HFF-Myc (cell line): ENCODE data around the gene STON2.
"Not testable (repeated sequence)": the region's sequence is repeated elsewhere in the genome, so short reads cannot be mapped to it uniquely, and the experiment has no call there.

Experiments used
- DNase-seq: peaks from one replicate; pipeline ENCODE4 v3.0.0-alpha.2; 2011; ENCODE audit warnings: low read depth; ENCODE audit errors: extremely low read depth
- H3K4me3 ChIP-seq: replicated peaks from 2 replicates; pipeline ENCODE4 v1.5.1; 2011; ENCODE audit warnings: low read depth, mild to moderate bottlenecking, control low read depth, low read length
- CTCF ChIP-seq: IDR thresholded peaks from 2 replicates; pipeline ENCODE4 v1.5.1; 2012; ENCODE audit warnings: mild to moderate bottlenecking, low read depth, low read length, control low read depth; ENCODE audit errors: missing control alignments

Gene STON2

GRCh38 chr14:81435048-81435390 lies 34.9 kb upstream of the STON2 start:
- H3K4me3 ChIP-seq, result no peak overlapping the region
- DNase-seq, result no peak
- no peak for TF ChIP-seq CTCF

GRCh38 chr14:81434230-81434629 lies 34.1 kb upstream of the STON2 start:
- H3K4me3 ChIP-seq, result no peak overlapping the region
- no peak for DNase-seq
- TF ChIP-seq CTCF, result no peak

- DNase-seq, result no peak
- no peak overlapping the region for H3K4me3 ChIP-seq
- no peak for TF ChIP-seq CTCF
Observed at GRCh38 chr14:81433378-81433777, 33.3 kb upstream of the STON2 start.

GRCh38 chr14:81432219-81432661 lies 32.1 kb upstream of the STON2 start:
- TF ChIP-seq CTCF, result no peak
- no peak for DNase-seq
- H3K4me3 ChIP-seq, result no peak overlapping the region

- no peak for DNase-seq
- no peak overlapping the region for H3K4me3 ChIP-seq
- TF ChIP-seq CTCF, result no peak
Observed at GRCh38 chr14:81430235-81430634, 30.1 kb upstream of the STON2 start.

- H3K4me3 ChIP-seq, DNase-seq: not testable (repeated sequence)
Observed at GRCh38 chr14:81429749-81430148, 29.6 kb upstream of the STON2 start.

GRCh38 chr14:81429028-81429427 lies 28.9 kb upstream of the STON2 start:
- no peak for DNase-seq
- H3K4me3 ChIP-seq, result no peak overlapping the region
- TF ChIP-seq CTCF, result no peak
